ENCODE measurements around the gene TAOK2.
"Not testable (repeated sequence)": the region's sequence is repeated elsewhere in the genome, so short reads cannot be mapped to it uniquely, and the experiment has no call there.

The TAOK2 gene

DNA sequence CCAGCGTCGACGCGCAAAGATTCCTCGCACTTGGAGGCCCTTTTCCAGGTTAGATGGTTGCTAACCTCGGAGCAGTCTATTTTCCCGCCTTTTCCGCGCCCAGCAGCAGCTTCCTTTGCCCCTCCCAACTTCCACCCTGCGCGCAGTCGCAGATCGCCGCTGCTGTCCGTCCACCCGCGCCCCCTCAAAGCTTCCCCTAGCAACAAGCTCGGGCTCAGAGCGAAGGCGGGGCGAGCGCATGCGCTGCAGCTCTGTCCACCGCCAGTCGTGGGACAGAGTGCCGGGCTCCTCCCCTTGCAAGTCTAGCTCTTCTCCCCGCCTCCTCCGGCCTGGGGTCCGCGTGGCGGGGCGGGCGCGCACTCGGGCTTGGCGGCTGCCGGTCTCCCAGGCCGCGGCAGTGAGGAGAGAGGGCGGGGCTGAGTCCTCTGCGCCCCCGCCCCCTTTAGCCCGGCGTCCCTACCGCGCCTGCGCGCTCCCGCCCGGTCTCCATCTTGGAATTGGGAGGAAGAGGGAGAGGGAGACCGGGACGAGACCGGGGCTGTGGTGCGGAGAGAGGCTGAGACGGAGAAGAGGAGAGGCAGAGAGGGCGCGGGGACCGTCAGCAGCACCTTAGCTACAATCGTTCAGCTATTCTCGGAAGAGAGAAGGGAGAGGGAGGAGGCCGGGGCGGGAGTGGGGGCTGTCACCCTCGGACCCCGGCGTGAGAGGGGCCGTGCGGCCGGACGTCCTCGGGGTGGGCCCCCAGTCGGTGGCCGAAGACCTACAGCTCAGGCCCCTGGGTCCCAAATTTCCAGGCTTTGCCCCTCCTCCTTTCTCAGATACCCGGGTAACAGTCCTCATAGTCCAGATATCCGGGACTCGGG, at the start of gene TAOK2:
Gene TAOK2, plus strand, starts transcription at position 485 of the 863 bp plus-strand sequence. CDS start 3,905 bp downstream, outside the sequence.
- peak; percentile 97 to 99 for DNase-seq

- DNase-seq, result no peak
Observed at GRCh38 chr16:29925105-29925756, 48.4 kb upstream of the TAOK2 start.

DNA sequence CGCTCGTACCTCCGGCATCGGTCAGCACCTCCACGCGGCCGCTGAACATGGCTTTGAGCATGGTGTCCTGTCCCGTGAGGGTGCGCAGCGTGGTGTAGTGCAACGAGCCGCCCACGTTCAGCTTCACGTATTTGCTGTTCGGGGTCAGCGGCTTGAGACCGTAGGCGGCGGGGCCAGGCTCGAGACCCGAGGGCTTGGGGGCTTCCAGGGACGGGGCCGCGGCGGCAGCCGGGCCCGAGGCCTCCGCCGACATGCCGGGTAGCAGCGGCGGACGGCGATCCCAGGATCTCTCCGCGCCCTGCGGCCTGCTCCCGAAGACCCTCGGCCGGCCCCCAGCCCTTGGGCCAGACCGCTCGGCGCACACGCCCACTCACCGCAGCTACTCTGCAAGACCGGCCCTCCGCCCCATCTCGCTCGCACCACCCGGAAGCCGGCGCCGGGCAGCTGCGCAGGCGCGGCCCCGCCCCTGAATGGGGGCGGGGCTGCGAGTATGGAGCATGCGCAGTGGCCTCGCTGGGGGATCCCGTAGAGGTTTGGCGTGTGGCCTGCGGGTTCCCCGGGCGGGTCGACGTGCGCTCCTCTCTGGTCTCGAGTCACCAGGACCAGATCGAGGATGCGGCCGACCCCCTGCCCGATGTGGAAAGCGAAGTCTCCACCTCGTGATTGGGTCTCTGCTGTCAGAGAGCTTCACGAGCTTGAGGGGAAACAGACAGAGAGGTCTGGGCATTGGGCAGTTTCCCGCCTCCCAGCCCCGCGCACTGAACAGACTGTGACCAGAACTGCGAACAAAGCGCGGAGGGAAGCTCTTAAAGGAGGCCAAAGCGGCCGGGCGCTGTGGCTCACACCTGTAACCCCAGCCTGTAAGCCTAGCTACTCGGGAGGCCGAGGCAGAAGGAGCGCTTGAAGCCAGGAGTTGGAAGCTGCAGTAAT, 47.6 kb upstream of the TAOK2 start, which contains the start of gene KCTD13:
Gene KCTD13, minus strand, starts transcription at position 446 of the 930 bp plus-strand sequence. Its CDS starts 193 bp downstream, at position 253.
- DNase-seq, result peak; percentile 67 to 88

GRCh38 chr16:29926711-29927052, 47.0 kb upstream of the TAOK2 start:
- peak; percentile 27 to 58 for DNase-seq

- no peak for DNase-seq
Observed at GRCh38 chr16:29927070-29927905, 46.4 kb upstream of the TAOK2 start.

DNA sequence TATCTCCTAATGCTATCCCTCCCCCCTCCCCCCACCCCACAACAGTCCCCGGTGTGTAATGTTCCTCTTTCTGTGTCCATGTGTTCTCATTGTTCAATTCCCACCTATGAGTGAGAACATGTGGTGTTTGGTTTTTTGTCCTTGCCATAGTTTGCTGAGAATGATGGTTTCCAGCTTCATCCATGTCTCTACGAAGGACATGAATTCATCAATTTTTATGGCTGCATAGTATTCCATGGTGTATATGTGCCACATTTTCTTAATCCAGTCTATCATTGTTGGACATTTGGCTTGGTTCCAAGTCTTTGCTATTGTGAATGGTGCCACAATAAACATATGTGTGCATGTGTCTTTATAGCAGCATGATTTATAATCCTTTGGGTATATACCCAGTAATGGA, 41.9 kb upstream of the TAOK2 start:
- DNase-seq, result not testable (repeated sequence)

DNA sequence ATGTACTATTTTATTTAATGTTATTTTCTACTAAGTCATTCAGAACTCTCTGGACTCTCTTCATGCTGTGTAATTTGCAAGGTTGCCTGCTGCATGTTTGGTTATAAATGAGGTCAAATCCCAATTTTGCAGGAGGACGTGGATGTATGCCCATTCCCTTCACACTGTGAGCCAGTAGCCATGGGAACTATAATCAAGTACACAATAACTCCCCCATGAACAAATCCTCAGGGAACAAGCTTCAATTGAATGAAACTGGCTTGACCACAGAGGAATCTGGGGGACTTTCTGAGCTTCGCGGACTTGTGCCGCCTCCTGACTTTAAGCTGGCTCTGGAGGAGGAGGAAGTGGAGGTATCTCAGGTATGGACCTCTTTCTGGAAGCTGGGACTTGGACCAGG, 33.0 kb upstream of the TAOK2 start:
- DNase-seq, result no peak

GRCh38 chr16:29943846-29944799, 29.5 kb upstream of the TAOK2 start:
- peak; percentile 54 to 63 for DNase-seq

GRCh38 chr16:29947897-29948296, 25.8 kb upstream of the TAOK2 start:
- no peak for DNase-seq

DNA sequence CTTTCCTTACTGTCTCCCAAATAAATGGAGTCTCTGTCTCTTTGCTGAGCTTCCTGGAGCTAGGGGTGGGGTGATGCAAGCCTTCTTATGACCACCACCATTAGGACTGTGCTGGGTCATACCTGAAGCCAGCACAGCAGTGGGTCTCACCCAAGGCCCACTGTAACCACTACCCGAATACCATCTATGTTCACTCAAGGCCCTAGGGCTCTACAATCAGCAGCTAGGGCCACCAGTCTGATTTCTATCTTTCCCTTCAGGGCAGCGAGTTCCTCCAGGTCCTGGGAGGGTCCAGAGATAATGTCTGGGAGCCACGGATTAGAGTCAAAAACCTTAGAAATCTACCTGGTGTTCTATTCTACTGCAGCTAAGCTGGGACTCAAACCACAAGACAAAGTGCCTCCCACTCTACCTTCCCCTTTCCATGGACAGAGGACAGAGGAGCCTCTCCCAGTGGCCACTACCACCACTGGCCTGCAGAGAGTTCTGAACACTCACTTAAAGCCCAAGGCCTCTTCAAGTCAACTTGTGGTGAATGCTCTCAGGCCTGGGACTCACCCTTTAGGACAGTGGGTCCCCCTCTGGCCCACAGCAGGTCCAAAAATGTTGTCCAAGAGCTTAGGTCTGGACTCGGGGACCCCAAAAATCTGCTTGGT, 22.7 kb upstream of the TAOK2 start:
- DNase-seq, result no peak

- DNase-seq, result no peak
Observed at GRCh38 chr16:29951625-29952365, 21.9 kb upstream of the TAOK2 start.

GRCh38 chr16:29958756-29959155, 14.9 kb upstream of the TAOK2 start:
- DNase-seq, result no peak

DNA sequence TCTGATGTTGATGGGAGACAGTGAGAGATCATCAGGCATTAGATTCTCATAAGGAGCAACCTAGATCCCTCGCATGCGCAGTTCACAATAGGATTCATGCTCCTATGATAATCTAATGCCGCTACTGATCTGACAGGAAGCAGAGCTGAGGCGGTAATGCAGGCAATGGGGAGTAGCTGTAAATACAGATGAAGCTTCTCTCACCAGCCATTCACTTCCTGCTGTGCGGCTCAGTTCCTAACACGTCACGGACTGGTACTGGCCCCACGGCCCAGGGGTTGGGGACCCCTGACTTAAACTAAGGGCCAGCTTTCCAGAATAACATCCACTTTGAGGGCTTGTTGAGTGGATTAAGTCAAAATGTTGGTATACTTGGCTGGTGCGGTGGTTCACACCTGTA, 14.4 kb upstream of the TAOK2 start:
- no peak for DNase-seq

GRCh38 chr16:29959821-29960220, 13.8 kb upstream of the TAOK2 start:
- not testable (repeated sequence) for DNase-seq

DNA sequence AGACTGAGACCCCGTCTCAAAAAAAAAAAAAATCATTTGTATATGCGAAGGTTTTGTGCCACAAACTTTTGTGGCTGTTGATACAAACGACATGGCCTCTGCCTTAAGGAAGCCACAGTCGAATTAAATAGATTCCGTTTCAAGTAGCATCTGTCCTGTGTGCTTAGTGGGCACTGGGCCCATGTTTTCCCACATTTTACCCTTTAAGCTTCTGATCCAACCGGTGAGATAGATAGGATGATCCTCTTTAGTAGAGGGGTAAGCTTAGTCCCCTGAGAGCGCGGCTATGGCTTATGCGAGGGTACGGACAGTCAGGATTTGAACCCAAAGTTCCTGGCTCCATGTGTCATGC, 12.6 kb upstream of the TAOK2 start:
- no peak for DNase-seq

DNA sequence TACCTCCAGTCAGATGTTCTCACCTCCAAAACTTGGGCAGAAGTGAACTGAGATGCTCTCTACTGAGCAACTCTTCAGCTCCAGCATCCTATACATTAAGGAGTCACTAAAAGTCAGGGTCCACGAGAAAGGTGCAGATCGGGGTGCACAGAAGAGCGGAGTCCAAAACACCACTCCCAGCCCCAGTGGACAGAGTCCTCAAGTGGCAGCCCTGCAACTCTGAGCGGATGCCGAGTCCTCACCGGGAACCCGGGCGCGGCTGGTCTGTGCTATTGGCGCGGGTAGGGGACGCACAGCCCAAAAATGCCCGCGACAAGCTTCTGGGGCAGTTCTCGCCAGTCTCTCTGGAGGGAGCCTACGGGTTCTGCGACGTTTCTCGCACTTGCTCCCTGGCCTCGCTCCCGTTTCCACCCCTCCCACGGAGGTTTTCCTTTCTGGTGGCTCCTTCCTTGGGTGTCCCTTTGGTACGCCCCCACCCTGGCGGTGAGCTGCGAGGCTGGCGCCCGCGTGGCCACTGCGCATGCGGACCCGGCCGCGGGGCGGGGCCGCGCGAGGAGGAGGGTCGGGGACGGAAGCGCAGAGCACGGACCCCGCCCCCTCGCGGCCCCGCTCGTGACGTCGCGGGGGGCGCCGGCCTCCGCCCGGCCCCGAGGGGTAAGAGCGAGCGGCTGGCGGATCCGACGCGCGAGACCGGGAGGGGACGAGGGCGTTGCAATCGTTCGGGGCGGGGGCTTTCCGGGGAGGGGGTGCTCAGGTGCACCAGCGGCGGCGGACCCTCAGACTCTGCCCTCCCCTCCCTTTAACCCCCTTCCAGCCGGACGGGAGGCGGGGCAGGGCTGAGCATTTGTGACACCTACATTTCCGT, 12.0 kb upstream of the TAOK2 start, which contains the start of gene TMEM219:
Gene TMEM219, plus strand, starts transcription at position 601 of the 865 bp plus-strand sequence. CDS start 1,065 bp downstream, outside the sequence.
- peak; percentile 63 to 92 for DNase-seq

DNA sequence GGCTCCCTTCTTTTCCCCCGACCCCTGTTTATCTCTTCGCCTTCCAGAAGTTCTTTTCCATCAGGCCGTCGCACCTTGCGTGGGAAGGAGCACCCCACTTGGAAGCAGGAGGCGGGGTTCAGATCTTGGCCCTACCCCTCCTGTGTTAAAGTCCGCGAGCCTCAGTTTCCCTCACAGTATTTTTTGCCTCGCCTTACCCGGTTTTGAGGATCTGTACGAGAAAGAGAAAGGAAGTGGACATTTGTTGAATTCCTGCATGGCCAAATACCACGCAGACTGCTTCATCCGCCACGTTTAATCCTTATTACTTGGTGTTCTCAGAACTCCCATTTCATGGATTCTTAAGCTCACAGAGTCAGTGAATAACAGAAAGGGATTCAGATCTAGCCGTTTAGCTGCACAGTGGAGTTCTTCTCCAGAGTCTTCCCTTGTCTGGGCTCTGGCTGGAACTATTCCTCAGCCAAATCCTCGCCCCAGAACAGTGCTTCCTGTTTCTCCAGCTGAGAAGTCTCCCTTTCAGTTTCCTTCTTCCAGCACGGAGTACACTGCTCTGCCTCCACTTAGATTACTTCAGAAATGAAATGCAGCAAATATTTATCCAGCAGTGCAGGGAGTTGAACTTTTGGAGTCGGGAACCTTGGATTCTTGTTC, 11.2 kb upstream of the TAOK2 start:
- no peak for DNase-seq
